KOPT-K1 (cell line): ENCODE data around the gene ITGAX.

Experiments used
- H3K27ac ChIP-seq: fragments of 200-600 bp; sonication (generic); 2 replicates; pipeline ENCODE4 v1.5.1; 2016; ENCODE audit warnings: antibody characterized with exemption, mild to moderate bottlenecking, low read depth, low read length; ENCODE audit not compliant: poor library complexity, severe bottlenecking
- H3K36me3 ChIP-seq: fragments of 200-600 bp; sonication (generic); 2 replicates; pipeline ENCODE4 v1.5.1; 2017; ENCODE audit warnings: antibody characterized with exemption, mild to moderate bottlenecking, low read length, moderate library complexity; ENCODE audit not compliant: insufficient read depth
- H3K9me3 ChIP-seq: fragments of 200-600 bp; sonication (generic); 2 replicates; pipeline ENCODE4 v1.5.1; 2017; ENCODE audit warnings: antibody characterized with exemption, low read length, mild to moderate bottlenecking; ENCODE audit not compliant: insufficient read depth, poor library complexity, severe bottlenecking

The ITGAX gene

DNA sequence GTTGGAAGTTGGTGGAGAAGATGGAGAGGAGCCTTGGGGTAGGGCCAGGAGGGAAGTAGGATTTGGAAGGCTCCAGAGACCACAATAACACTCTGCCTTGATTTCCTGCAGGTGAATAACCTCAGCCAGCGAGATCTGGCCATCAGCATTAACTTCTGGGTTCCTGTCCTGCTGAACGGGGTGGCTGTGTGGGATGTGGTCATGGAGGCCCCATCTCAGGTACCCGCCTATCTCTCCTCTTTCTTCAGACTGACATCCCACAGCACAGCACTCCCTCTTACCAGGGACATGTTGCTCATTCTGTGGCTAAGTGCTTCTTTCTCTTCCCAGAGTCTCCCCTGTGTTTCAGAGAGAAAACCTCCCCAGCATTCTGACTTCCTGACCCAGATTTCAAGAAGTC is 68.3 kb downstream of the ITGAX start:
- H3K9me3 ChIP-seq = no peaks in the 10 kb centered on the region
- no peaks in the 10 kb centered on the region for H3K36me3 ChIP-seq
- no peak overlapping the region for H3K27ac ChIP-seq

DNA sequence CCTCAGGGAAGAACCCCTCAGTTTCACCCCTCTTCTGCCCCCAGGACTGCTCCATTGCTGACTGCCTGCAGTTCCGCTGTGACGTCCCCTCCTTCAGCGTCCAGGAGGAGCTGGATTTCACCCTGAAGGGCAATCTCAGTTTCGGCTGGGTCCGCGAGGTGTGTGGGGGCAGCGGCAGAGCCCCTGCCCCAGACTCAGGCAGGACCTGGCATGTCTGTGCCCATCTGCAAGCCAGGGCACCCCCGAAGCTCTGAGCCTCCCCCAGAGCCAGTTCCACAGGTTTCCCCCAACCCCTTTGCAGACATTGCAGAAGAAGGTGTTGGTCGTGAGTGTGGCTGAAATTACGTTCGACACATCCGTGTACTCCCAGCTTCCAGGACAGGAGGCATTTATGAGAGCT is 68.8 kb downstream of the ITGAX start:
- H3K9me3 ChIP-seq = no peaks in the 10 kb centered on the region
- no peak overlapping the region for H3K27ac ChIP-seq
- no peaks in the 10 kb centered on the region for H3K36me3 ChIP-seq

- no peak overlapping the region for H3K27ac ChIP-seq
- no peaks in the 10 kb centered on the region for H3K36me3 ChIP-seq
- no peaks in the 10 kb centered on the region for H3K9me3 ChIP-seq
Observed at GRCh38 chr16:31427441-31428278, 72.7 kb downstream of the ITGAX start.

DNA sequence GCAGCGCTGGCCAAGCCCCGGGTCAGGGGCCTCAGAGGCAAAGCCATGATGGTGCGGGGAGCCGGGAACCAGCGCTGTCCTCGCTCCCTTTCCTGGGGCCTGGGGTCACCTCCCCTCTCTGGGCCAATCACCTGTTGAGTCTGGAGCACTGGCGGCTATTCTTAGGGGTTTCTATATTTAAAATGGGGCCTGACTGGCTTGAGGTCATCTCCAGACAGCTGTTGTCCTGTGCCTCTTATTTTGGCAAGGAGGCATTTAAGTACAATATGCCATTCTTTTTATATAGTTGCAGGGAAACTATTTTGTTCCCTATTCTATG is 73.3 kb downstream of the ITGAX start, which contains the start of gene COX6A2:
Gene COX6A2, minus strand, starts transcription at position 82 of the 319 bp plus-strand sequence. Its CDS starts 35 bp downstream, at position 47.
- Histone ChIP-seq H3K36me3 (no peaks in the 10 kb centered on the region), H3K27ac (no peak within 1 kb of the TSS), H3K9me3 (no peaks in the 10 kb centered on the region)

- Histone ChIP-seq H3K36me3 (no peaks in the 10 kb centered on the region), H3K9me3 (no peaks in the 10 kb centered on the region), H3K27ac (no peak overlapping the region)
Observed at GRCh38 chr16:31428638-31429247, 73.8 kb downstream of the ITGAX start.

DNA sequence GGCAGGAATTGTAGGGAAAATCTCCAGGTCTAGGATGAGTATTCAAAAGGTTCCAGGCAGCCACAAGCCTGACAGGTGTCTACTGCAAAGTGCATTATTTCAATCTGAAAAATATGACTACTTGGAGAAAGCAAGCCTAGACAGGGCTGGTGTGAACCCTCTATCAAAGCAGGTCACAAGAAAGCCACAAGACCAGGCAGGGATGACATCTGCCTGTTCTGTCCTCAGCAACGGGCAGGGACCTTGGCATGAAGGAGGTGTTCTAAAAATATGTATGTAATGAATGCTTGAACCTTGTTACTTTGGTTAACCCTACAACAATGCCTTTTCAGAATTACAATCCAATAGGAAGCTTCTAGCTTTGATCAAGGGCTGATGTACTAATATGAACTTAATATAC is 74.3 kb downstream of the ITGAX start:
- Histone ChIP-seq H3K27ac (no peak overlapping the region), H3K9me3 (no peaks in the 10 kb centered on the region), H3K36me3 (no peaks in the 10 kb centered on the region)

- H3K27ac ChIP-seq = no peak overlapping the region
- H3K9me3 ChIP-seq = no peaks in the 10 kb centered on the region
- H3K36me3 ChIP-seq = no peaks in the 10 kb centered on the region
Observed at GRCh38 chr16:31429796-31430195, 74.8 kb downstream of the ITGAX start.

DNA sequence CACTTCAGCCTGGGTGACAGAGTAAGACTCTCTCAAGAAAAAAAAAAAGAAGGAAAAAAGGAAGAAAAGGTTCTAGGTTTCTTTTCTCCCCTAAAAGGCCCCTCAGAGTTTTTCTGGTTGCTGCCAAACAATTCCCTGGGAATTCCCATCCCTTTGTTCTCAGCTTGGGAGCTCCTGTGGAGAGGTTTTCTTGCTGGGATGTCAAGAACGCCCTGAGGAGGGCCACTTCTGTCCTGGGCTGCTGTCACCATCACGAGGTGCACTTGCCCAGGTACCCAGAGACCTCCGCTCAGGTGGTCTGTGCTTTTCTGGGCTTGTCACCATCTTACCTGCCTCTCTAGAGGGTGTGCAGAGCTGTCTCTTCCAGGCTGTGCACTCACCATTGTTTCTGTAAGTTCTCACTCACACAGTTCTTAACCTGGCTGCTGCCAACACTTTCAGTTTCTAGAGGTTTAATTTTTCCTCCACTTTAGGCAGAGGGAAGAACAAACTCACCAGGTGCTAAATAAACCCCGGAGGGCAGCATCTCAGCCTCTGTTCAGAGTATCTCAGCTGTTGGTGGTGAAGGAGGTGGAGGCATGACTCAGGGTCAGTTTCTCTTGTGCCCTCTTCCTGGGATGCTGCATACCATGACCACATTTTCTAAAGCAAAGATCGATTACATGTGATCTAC is 75.5 kb downstream of the ITGAX start:
- H3K27ac ChIP-seq = no peak overlapping the region
- H3K9me3 ChIP-seq = no peaks in the 10 kb centered on the region
- no peaks in the 10 kb centered on the region for H3K36me3 ChIP-seq
